Muscle of leg (tissue), 16 donors: Measurements from ENCODE around the gene PLEKHA7. TPM values are rescaled to one million over a fixed set of nuclear protein-coding genes. Genes with fewer than 3 reads are reported as not detected.
"Not testable (repeated sequence)": the region's sequence is repeated elsewhere in the genome, so short reads cannot be mapped to it uniquely, and the experiment has no call there.

ENCODE experiments used
- DNase-seq: peaks from one replicate; pipeline ENCODE4 v3.0.0; 2013
- H3K27ac ChIP-seq: one replicate; pipeline ENCODE4 v1.5.1; 2013; ENCODE audit warnings: mild to moderate bottlenecking, low read length, control low read depth
- H3K27me3 ChIP-seq: one replicate; pipeline ENCODE4 v1.6.1; 2013; ENCODE audit warnings: low read length; ENCODE audit not compliant: control insufficient read depth, insufficient read depth
- H3K36me3 ChIP-seq: one replicate; pipeline ENCODE4 v1.6.1; 2013; ENCODE audit warnings: low read length; ENCODE audit not compliant: control insufficient read depth, insufficient read depth
- H3K4me1 ChIP-seq: one replicate; pipeline ENCODE4 v1.6.1; 2013; ENCODE audit warnings: low read length; ENCODE audit not compliant: control insufficient read depth, insufficient read depth
- H3K4me3 ChIP-seq: one replicate; pipeline ENCODE4 v1.5.1; 2013; ENCODE audit warnings: low read length, control low read depth
- H3K9me3 ChIP-seq: replicated peaks from 2 replicates; pipeline ENCODE4 v1.6.1; 2013; ENCODE audit warnings: low read depth, low read length; ENCODE audit not compliant: control insufficient read depth
- WGBS: methylation state at CpG from one replicate; pipeline ENCODE4 v1.1.5; 2013; ENCODE audit warnings: missing lambda C conversion rate; ENCODE audit not compliant: insufficient coverage; 5-methylcytosine and 5-hydroxymethylcytosine counted together
- long read RNA-seq, 11 donors: transcript quantifications; one replicate each; lab custom pipeline, GENCODE V29; 2026
- polyA plus RNA-seq, 8 donors: library from polyadenylated mRNA; unstranded; fragments of 120-200 nt; gene quantifications; one replicate each; pipeline versions ENCODE4 v1.2.1 to v1.2.3, GENCODE V29; 2013; ENCODE audit warnings: inconsistent platforms in 1 of 8, low replicate concordance in 1 of 8; ENCODE audit not compliant: insufficient read length in 8 of 8, insufficient read depth in 1 of 8
- total RNA-seq: library from RNA; stranded (reverse); fragments of 120-200 nt; gene quantifications from one replicate; pipeline ENCODE4 v1.2.4, GENCODE V29; 2013

PLEKHA7 gene, protein sequence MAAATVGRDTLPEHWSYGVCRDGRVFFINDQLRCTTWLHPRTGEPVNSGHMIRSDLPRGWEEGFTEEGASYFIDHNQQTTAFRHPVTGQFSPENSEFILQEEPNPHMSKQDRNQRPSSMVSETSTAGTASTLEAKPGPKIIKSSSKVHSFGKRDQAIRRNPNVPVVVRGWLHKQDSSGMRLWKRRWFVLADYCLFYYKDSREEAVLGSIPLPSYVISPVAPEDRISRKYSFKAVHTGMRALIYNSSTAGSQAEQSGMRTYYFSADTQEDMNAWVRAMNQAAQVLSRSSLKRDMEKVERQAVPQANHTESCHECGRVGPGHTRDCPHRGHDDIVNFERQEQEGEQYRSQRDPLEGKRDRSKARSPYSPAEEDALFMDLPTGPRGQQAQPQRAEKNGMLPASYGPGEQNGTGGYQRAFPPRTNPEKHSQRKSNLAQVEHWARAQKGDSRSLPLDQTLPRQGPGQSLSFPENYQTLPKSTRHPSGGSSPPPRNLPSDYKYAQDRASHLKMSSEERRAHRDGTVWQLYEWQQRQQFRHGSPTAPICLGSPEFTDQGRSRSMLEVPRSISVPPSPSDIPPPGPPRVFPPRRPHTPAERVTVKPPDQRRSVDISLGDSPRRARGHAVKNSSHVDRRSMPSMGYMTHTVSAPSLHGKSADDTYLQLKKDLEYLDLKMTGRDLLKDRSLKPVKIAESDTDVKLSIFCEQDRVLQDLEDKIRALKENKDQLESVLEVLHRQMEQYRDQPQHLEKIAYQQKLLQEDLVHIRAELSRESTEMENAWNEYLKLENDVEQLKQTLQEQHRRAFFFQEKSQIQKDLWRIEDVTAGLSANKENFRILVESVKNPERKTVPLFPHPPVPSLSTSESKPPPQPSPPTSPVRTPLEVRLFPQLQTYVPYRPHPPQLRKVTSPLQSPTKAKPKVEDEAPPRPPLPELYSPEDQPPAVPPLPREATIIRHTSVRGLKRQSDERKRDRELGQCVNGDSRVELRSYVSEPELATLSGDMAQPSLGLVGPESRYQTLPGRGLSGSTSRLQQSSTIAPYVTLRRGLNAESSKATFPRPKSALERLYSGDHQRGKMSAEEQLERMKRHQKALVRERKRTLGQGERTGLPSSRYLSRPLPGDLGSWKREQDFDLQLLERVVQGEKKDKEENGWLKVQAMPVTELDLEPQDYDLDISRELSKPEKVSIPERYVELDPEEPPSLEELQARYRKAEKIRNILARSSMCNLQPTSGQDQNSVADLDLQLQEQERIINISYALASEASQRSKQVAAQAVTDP
- total RNA-seq (2.6 TPM), polyA plus RNA-seq (1 to 10 TPM; 3.9 to 7.8 (median 4.2) TPM)
- long read RNA-seq, donor 1, result 0 reads
- long read RNA-seq, donor 2, result 0 reads
- long read RNA-seq, donor 3, result 0 reads
- long read RNA-seq, donor 4, result 0 reads
- long read RNA-seq, donor 5, result 0 reads
- long read RNA-seq, donor 6, result 0 reads
- long read RNA-seq, donor 7, partial matches to known transcripts, result 0 of 1 reads
- long read RNA-seq, donor 7, other reads (novel, unspliced or antisense), result 0 of 1 reads
- long read RNA-seq, donor 8, result 0 reads
- long read RNA-seq, donor 9, result 0 reads
- long read RNA-seq, donor 10, result 0 reads
- long read RNA-seq, donor 11, result 0 reads

DNA sequence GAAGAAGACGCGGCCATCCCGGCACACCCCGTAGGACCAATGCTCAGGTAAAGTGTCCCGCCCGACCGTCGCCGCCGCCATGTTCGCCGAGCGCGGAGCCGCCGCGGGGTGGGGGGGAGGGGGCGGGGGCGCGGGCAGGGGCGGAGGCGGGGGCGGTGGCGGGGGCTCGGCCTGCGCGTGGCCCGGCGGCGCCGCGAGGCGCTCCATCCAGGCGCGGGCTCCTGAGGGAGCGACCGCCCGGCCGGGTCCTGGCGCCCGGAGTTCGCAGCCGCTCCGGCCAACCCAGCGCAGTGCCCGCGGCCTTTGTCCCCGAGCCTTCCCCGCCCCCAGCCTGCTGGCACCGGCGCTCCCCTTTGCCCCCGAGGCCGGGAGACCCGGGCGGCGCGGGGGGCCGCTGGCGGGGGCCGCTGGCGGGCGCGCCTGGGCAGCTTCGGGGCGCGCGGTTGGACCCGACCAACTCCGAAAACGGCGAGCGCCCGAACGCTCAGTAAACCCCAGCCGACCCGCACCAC, at the start of gene PLEKHA7:
TSS of gene PLEKHA7 (minus strand) at position 94 of the 512 bp plus-strand sequence. CDS start at position 81, 13 bp downstream.
- under 1% methylated on average over 48 of the region's 76 CpGs for WGBS
- no peaks in the 10 kb centered on the region for H3K36me3 ChIP-seq
- peaks cover 20% of the 10 kb centered on the region for H3K4me1 ChIP-seq
- peaks cover 40% of the 10 kb centered on the region for H3K27me3 ChIP-seq
- peak; percentile 10 for DNase-seq
- no peaks in the 10 kb centered on the region for H3K9me3 ChIP-seq
- H3K27ac ChIP-seq, result no peak within 1 kb of the TSS
- H3K4me3 ChIP-seq, result peak within 1 kb of the TSS; percentile 42

DNA sequence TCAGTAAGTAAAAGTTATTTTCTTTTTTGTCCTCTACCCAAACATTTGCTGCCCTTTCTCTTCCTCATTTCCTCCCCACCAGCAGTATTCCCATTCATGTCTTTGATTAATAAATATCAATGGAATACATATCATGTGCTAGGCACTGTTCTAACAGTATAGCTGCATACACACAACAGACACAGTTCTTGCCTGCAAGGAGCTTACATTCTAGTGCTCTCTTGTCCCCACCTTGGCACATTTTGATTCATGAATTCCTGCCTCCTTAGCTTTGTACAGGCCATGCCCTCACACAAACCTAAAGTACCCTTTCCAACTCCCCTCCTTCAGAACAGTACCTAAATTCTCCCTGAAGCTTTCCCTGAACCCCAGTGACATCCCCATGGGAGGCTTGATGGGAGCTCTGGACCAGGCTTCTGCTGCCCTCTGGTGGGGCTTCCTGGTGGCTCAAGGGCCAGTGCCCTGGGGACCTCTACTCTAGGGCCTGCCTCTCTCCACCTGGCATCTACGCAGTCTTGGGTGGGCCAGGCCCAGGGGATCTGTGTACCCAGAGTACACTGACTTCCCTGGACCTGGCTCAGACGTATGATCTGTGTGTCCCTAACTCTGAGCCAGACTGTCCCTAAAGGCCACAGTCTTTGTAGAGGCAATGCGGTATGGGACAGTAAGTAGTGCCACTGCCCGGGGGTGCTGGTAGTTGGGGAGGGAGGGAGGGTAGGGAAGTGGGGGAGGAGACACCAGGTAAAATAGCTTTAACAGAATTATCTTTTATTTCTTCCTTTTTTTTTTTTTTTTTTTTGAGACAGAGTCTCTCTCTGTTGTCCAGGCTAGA, 49.2 kb upstream of the PLEKHA7 start:
- no peak overlapping the region for H3K4me3 ChIP-seq
- H3K36me3 ChIP-seq, result no peaks in the 10 kb centered on the region
- no peaks in the 10 kb centered on the region for H3K4me1 ChIP-seq
- H3K9me3 ChIP-seq, result no peaks in the 10 kb centered on the region
- 60% methylated on average over 1 of the region's 4 CpGs for WGBS
- no peak overlapping the region for H3K27ac ChIP-seq
- DNase-seq, result peak; percentile 18
- no peaks in the 10 kb centered on the region for H3K27me3 ChIP-seq

DNA sequence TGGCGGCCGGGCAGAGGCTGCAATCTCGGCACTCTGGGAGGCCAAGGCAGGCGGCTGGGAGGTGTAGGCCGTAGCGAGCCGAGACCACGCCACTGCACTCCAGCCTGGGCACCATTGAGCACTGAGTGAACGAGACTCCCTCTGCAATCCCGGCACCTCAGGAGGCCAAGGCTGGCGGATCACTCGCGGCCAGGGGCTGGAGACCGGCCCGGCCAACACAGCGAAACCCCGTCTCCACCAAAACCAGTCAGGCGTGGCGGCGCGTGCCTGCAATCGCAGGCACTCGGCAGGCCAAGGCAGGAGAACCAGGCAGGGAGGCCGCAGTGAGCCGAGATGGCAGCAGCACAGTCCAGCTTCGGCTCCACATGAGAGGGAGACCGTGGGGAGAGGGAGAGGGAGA, 36.9 kb upstream of the PLEKHA7 start:
- DNase-seq, H3K4me1 ChIP-seq, H3K27me3 ChIP-seq, H3K9me3 ChIP-seq, H3K4me3 ChIP-seq, H3K27ac ChIP-seq, H3K36me3 ChIP-seq: not testable (repeated sequence)
- WGBS, result 97% methylated on average over 14 of the region's 27 CpGs

DNA sequence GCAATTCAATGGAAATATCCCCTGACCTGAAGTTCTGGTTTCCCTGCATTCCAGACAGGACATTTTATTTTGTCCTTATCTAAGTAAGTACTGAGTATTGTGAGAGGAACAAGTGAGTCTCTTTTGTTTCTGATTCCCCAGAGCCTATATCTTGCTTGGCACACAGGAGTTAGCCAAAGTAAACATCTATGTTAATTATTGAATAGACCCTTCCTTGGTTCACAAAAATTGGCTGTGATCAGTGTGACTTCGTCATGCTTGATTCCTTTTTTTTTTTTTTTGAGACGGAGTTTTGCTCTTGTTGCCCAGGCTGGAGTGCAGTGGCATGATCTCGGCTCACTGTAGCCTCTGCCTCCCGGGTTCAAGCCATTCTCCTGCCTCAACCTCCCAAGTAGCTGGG, 34.3 kb upstream of the PLEKHA7 start:
- not testable (repeated sequence) for H3K4me3 ChIP-seq, H3K27ac ChIP-seq, H3K4me1 ChIP-seq, DNase-seq, H3K27me3 ChIP-seq, H3K36me3 ChIP-seq, H3K9me3 ChIP-seq
- 69% methylated on average over 3 of the region's 4 CpGs for WGBS

DNA sequence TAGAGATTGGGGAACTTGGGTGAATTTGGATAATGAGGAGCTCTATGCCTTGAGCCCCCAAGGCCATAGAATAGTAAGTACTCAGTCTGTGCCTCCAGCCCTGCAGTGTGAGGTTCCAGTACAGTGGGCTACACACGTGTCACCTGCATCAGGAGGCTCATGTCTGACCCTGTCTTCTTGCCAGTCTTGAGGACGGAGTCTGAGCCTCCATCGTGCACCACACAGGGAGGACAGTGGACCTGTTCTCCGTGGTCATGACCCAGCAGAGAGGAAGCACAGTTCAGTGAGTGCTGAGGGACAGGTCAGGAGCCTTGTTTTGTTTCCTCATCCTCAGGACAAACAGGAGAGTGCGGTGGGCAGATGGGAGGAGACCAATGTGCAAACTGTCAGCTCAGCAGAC, 32.5 kb upstream of the PLEKHA7 start:
- H3K4me3 ChIP-seq, result no peak overlapping the region
- H3K27me3 ChIP-seq, result no peaks in the 10 kb centered on the region
- no peaks in the 10 kb centered on the region for H3K4me1 ChIP-seq
- H3K9me3 ChIP-seq, result no peaks in the 10 kb centered on the region
- WGBS, result 75% methylated on average over 4 of the region's 5 CpGs
- no peak overlapping the region for H3K27ac ChIP-seq
- H3K36me3 ChIP-seq, result no peaks in the 10 kb centered on the region
- no peak for DNase-seq

DNA sequence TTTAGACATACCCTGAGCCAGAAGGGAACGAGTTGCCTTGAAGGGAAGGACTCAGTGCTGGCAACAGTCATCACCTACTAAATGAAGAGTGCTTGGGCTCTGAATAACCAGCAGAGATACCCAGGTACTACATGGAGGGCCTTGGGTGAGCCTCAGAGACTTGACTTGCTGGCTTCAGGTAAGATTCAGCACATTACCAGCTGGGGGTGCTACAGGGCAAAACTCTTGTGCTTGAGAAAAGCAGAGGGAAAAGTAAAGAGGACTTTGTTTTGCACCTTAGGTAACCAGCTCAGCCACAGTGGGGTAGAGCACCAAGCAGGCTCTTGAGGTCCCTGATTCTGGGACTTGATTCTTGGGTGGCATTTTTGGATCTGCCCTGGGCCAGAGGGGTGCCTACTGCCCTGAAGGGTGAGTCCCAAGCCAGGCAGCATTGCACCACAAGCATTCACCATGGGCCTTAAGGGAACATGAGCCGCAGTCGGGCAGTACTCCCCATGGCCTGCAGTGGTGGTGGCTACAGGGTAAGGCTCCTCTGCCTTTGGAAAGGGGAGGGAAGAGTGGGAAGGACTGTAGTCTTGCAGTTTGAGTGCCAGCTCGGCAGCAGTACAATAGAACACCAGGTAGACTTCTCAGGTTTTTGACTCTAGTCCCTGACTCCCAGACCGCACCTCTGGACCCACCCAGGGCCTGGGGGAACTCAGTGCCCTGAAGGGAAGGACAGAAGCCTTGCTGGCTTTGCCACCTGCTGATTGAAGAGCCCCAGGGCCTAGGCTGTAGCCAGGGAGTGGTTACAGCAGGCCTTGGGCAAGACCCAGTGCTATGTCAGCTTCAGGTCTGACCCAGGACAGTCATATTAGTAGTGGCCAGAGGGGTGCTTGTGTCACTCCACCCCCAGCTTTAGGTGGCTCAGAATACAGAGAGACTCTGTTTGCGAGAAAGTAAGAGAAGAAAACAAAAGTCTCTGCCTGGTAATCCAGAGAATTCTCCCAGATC, 22.7 kb upstream of the PLEKHA7 start:
- H3K27ac ChIP-seq, result no peak overlapping the region
- DNase-seq, result no peak
- WGBS, result 92% methylated on average over 2 of the region's 6 CpGs
- no peaks in the 10 kb centered on the region for H3K36me3 ChIP-seq
- no peaks in the 10 kb centered on the region for H3K4me1 ChIP-seq
- no peaks in the 10 kb centered on the region for H3K9me3 ChIP-seq
- H3K4me3 ChIP-seq, result no peak overlapping the region
- no peaks in the 10 kb centered on the region for H3K27me3 ChIP-seq

DNA sequence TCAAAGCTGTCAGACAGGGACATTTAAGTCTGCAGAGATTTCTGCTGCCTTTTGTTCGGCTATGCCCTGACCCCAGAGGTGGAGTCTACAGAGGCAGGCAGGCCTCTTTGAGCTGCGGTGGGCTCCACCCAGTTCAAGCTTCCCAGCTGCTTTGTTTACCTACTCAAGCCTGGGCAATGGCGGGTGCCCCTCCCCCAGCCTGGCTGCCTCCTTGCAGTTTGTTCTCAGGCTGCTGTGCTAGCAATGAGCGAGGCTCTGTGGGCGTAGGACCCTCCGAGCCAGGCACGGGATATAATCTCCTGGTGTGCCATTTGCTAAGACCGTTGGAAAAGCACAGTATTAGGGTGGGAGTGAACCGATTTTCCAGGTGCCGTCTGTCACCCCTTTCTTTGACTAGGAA, 19.8 kb upstream of the PLEKHA7 start:
- H3K9me3 ChIP-seq, H3K4me3 ChIP-seq, H3K27ac ChIP-seq, H3K27me3 ChIP-seq, DNase-seq, H3K36me3 ChIP-seq, H3K4me1 ChIP-seq: not testable (repeated sequence)
- 76% methylated on average over 3 of the region's 10 CpGs for WGBS

DNA sequence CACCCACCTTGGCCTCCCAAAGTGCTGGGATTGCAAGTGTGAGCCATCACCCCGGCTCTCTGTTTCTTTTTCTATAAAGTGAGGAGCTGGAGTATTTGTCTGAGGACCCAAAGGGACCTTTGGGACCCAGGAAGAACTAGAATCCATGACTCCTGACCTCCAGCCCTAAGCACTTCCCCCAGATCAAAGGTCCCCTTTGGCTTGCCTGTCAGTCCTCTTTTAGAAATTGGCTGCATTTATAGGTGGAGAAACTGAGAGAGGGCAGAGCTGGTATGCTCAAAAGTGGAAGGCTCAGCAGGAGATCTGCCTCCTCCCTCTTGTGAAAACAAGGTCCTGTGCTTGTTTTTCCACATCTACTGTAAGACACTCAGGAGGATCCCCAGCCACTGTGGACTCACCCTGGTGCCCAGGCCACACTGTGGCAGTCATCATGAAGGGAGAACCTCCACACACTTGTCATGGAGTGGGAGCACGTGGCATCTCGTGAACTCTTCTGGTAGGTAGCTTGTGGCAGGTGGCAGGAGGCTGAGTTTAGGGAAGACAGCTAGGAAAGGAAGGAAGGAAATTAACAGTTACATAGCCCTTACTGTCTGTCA, 12.4 kb upstream of the PLEKHA7 start:
- no peak for DNase-seq
- no peaks in the 10 kb centered on the region for H3K27me3 ChIP-seq
- H3K9me3 ChIP-seq, result no peaks in the 10 kb centered on the region
- no CpG with 5 or more reads among the region's 3 CpGs for WGBS
- H3K4me3 ChIP-seq, result no peak overlapping the region
- no peaks in the 10 kb centered on the region for H3K4me1 ChIP-seq
- H3K27ac ChIP-seq, result no peak overlapping the region
- no peaks in the 10 kb centered on the region for H3K36me3 ChIP-seq
